Measurements from ENCODE around the gene PPIP5K2.

- TF ChIP-seq POLR2A (IDR thresholded peaks at IDR 0.05) (no peak), CTCF (IDR thresholded peaks at IDR 0.05) (no peak)
Observed at GRCh38 chr5:103098993-103099392, 21.1 kb upstream of the PPIP5K2 start.
